ENCODE measurements around the gene GRIN2A.

- TF ChIP-seq POLR2A (IDR thresholded peaks at IDR 0.05): no peak
- TF ChIP-seq CTCF (IDR thresholded peaks at IDR 0.05): no peak
Measured at GRCh38 chr16:9908613-9909012, 273.6 kb downstream of the GRIN2A start.
